ENCODE data around the gene CCDC93.

CCDC93 gene

GRCh38 chr2:117982376-117983033, 31.4 kb downstream of the CCDC93 start:
- no peak for DNase-seq
- Mint-ChIP-seq H3K4me1 (no peaks in the 10 kb centered on the region), H3K27me3 (no peaks in the 10 kb centered on the region), H3K9me3 (no peaks in the 10 kb centered on the region), H3K4me3 (no peak overlapping the region), H3K27ac (peak overlapping the region; percentile 9 to 77)
- ATAC-seq: no peak

GRCh38 chr2:117981810-117982209, 32.1 kb downstream of the CCDC93 start:
- no peak overlapping the region for H3K4me3 Mint-ChIP-seq
- no peaks in the 10 kb centered on the region for H3K9me3 Mint-ChIP-seq
- no peak overlapping the region for H3K27ac Mint-ChIP-seq
- no peaks in the 10 kb centered on the region for H3K27me3 Mint-ChIP-seq
- ATAC-seq (no peak), DNase-seq (no peak)
- no peaks in the 10 kb centered on the region for H3K4me1 Mint-ChIP-seq

GRCh38 chr2:117980783-117981676, 32.8 kb downstream of the CCDC93 start:
- no peak for ATAC-seq
- H3K27me3 Mint-ChIP-seq: no peaks in the 10 kb centered on the region
- no peak overlapping the region for H3K4me3 Mint-ChIP-seq
- no peaks in the 10 kb centered on the region for H3K9me3 Mint-ChIP-seq
- no peak for DNase-seq
- H3K27ac Mint-ChIP-seq: no peak overlapping the region
- no peaks in the 10 kb centered on the region for H3K4me1 Mint-ChIP-seq

- no peaks in the 10 kb centered on the region for H3K27me3 Mint-ChIP-seq
- DNase-seq (no peak), ATAC-seq (no peak)
- H3K27ac Mint-ChIP-seq: no peak overlapping the region
- no peaks in the 10 kb centered on the region for H3K9me3 Mint-ChIP-seq
- no peaks in the 10 kb centered on the region for H3K4me1 Mint-ChIP-seq
- H3K4me3 Mint-ChIP-seq: no peak overlapping the region
Observed at GRCh38 chr2:117979911-117980701, 33.8 kb downstream of the CCDC93 start.

- Mint-ChIP-seq H3K4me1 (no peaks in the 10 kb centered on the region), H3K9me3 (no peaks in the 10 kb centered on the region), H3K27ac (no peak overlapping the region), H3K4me3 (no peak overlapping the region), H3K27me3 (no peaks in the 10 kb centered on the region)
- ATAC-seq (no peak), DNase-seq (no peak)
Observed at GRCh38 chr2:117977696-117978095, 36.2 kb downstream of the CCDC93 start.

GRCh38 chr2:117976581-117976980, 37.3 kb downstream of the CCDC93 start:
- no peak overlapping the region for H3K4me3 Mint-ChIP-seq

GRCh38 chr2:117973498-117974082, 40.3 kb downstream of the CCDC93 start:
- ATAC-seq (no peak), DNase-seq (no peak)
- Mint-ChIP-seq H3K27me3 (no peaks in the 10 kb centered on the region), H3K9me3 (no peaks in the 10 kb centered on the region), H3K4me3 (no peak overlapping the region), H3K4me1 (no peaks in the 10 kb centered on the region), H3K27ac (peak overlapping the region in 1 of 2 donors; percentile 88)

More at GRCh38 chr2:117976581-117976980, 37.3 kb downstream of the CCDC93 start:
- no peak overlapping the region for H3K27ac Mint-ChIP-seq
- no peak for ATAC-seq
- no peaks in the 10 kb centered on the region for H3K4me1 Mint-ChIP-seq
- H3K9me3 Mint-ChIP-seq: no peaks in the 10 kb centered on the region
- no peak for DNase-seq
- no peaks in the 10 kb centered on the region for H3K27me3 Mint-ChIP-seq

- H3K4me1 Mint-ChIP-seq: no peaks in the 10 kb centered on the region
- no peaks in the 10 kb centered on the region for H3K9me3 Mint-ChIP-seq
- H3K4me3 Mint-ChIP-seq: no peak overlapping the region
- ATAC-seq (no peak), DNase-seq (no peak)
- H3K27ac Mint-ChIP-seq: no peak overlapping the region
- no peaks in the 10 kb centered on the region for H3K27me3 Mint-ChIP-seq
Observed at GRCh38 chr2:117972476-117973123, 41.3 kb downstream of the CCDC93 start.

GRCh38 chr2:117968722-117969121, 45.1 kb downstream of the CCDC93 start:
- H3K4me1 Mint-ChIP-seq: no peaks in the 10 kb centered on the region
- DNase-seq: no peak
- H3K27me3 Mint-ChIP-seq: no peaks in the 10 kb centered on the region
- no peak overlapping the region for H3K4me3 Mint-ChIP-seq
- no peak for ATAC-seq
- H3K27ac Mint-ChIP-seq: peak overlapping the region in 1 of 2 donors; percentile 40
- H3K9me3 Mint-ChIP-seq: no peaks in the 10 kb centered on the region

GRCh38 chr2:117967977-117968718, 45.7 kb downstream of the CCDC93 start:
- DNase-seq (no peak), ATAC-seq (no peak)
- Mint-ChIP-seq H3K9me3 (no peaks in the 10 kb centered on the region), H3K4me3 (no peak overlapping the region), H3K27me3 (no peaks in the 10 kb centered on the region), H3K4me1 (no peaks in the 10 kb centered on the region), H3K27ac (no peak overlapping the region)

- Mint-ChIP-seq H3K4me3 (no peak overlapping the region), H3K27me3 (no peaks in the 10 kb centered on the region), H3K4me1 (no peaks in the 10 kb centered on the region), H3K27ac (no peak overlapping the region), H3K9me3 (no peaks in the 10 kb centered on the region)
- ATAC-seq (no peak), DNase-seq (no peak)
Observed at GRCh38 chr2:117963446-117963845, 50.4 kb downstream of the CCDC93 start.

GRCh38 chr2:117961201-117961600, 52.7 kb downstream of the CCDC93 start:
- Mint-ChIP-seq H3K4me3 (no peak overlapping the region), H3K9me3 (no peaks in the 10 kb centered on the region), H3K27me3 (no peaks in the 10 kb centered on the region), H3K27ac (no peak overlapping the region), H3K4me1 (no peaks in the 10 kb centered on the region)
- ATAC-seq: no peak
- no peak for DNase-seq

- no peaks in the 10 kb centered on the region for H3K4me1 Mint-ChIP-seq
- no peak overlapping the region for H3K27ac Mint-ChIP-seq
- ATAC-seq (no peak), DNase-seq (no peak)
- no peaks in the 10 kb centered on the region for H3K27me3 Mint-ChIP-seq
- no peak overlapping the region for H3K4me3 Mint-ChIP-seq
- H3K9me3 Mint-ChIP-seq: no peaks in the 10 kb centered on the region
Observed at GRCh38 chr2:117960231-117960630, 53.6 kb downstream of the CCDC93 start.

- Mint-ChIP-seq H3K4me3 (no peak overlapping the region), H3K27me3 (no peaks in the 10 kb centered on the region), H3K9me3 (no peaks in the 10 kb centered on the region), H3K27ac (peak overlapping the region in 1 of 2 donors; percentile 50), H3K4me1 (no peaks in the 10 kb centered on the region)
- DNase-seq: no peak
- ATAC-seq: no peak
Observed at GRCh38 chr2:117958186-117958585, 55.7 kb downstream of the CCDC93 start.
